GOT3 (cell line): ENCODE data around the gene RAB3B.

Experiments
- DNase-seq: peaks from one replicate; lab custom pipeline; 2025; ENCODE audit warnings: mixed read lengths; lab: John Stamatoyannopoulos, UW

RAB3B gene

GRCh38 chr1:51871351-51871975, 119.0 kb downstream of the RAB3B start:
- no peak for DNase-seq

GRCh38 chr1:51870603-51871350, 119.7 kb downstream of the RAB3B start:
- no peak for DNase-seq

- DNase-seq = no peak
Measured at GRCh38 chr1:51867479-51868232, 122.8 kb downstream of the RAB3B start.

GRCh38 chr1:51863384-51863783, 127.1 kb downstream of the RAB3B start:
- DNase-seq = no peak

- DNase-seq = no peak
Measured at GRCh38 chr1:51861669-51862068, 128.8 kb downstream of the RAB3B start.

- no peak for DNase-seq
Measured at GRCh38 chr1:51859735-51860134, 130.8 kb downstream of the RAB3B start.

GRCh38 chr1:51859333-51859732, 131.2 kb downstream of the RAB3B start:
- no peak for DNase-seq

GRCh38 chr1:51858892-51859291, 131.6 kb downstream of the RAB3B start:
- no peak for DNase-seq
